ENCODE results near the gene FCF1. TPM values are rescaled to one million over a fixed set of nuclear protein-coding genes. Genes with fewer than 3 reads are reported as not detected.

The FCF1 gene
- polyA plus RNA-seq, 3 donors from 2014 or later = 25.9 to 34.2 (median 31.8) TPM

GRCh38 chr14:74705613-74706500, 7.1 kb upstream of the FCF1 start:
- DNase-seq = no peak
- peaks cover 54 to 73% of the 10 kb centered on the region in 2 donors for H3K4me1 Mint-ChIP-seq
- H3K27ac Mint-ChIP-seq = peak overlapping the region in 1 of 6 donors; percentile 15
- H3K27me3 Mint-ChIP-seq (ENCODE audit: low read depth in 3 of 3) = no peaks in the 10 kb centered on the region
- no peaks in the 10 kb centered on the region for H3K9me3 Mint-ChIP-seq
- no peak overlapping the region for H3K4me3 Mint-ChIP-seq
- peaks cover 3 to 6% (median 4%) of the 10 kb centered on the region in 3 donors for H3K36me3 Mint-ChIP-seq

- H3K4me1 Mint-ChIP-seq = peaks cover 56 to 69% of the 10 kb centered on the region in 2 donors
- H3K9me3 Mint-ChIP-seq = no peaks in the 10 kb centered on the region
- no peak for DNase-seq
- H3K27me3 Mint-ChIP-seq (ENCODE audit: low read depth in 3 of 3) = peaks cover 0 to 5% (median 3%) of the 10 kb centered on the region in 3 donors
- peak overlapping the region in 2 of 6 donors; percentile 47 to 63 for H3K27ac Mint-ChIP-seq
- peaks cover 0 to 3% (median 2%) of the 10 kb centered on the region in 3 donors for H3K36me3 Mint-ChIP-seq
- peak overlapping the region in 4 of 5 donors; percentile 24 to 49 (median 42) for H3K4me3 Mint-ChIP-seq
Observed at GRCh38 chr14:74710480-74710879, 2.5 kb upstream of the FCF1 start.

GRCh38 chr14:74711651-74712050, 1.3 kb upstream of the FCF1 start:
- H3K27ac Mint-ChIP-seq = peak overlapping the region in 5 of 6 donors; percentile 23 to 98 (median 52)
- peak overlapping the region; percentile 68 to 100 (median 95) for H3K4me3 Mint-ChIP-seq
- no peaks in the 10 kb centered on the region for H3K9me3 Mint-ChIP-seq
- peaks cover 53 to 62% of the 10 kb centered on the region in 2 donors for H3K4me1 Mint-ChIP-seq
- H3K36me3 Mint-ChIP-seq = peaks cover 4 to 12% (median 11%) of the 10 kb centered on the region in 3 donors
- peaks cover 0 to 5% (median 3%) of the 10 kb centered on the region in 3 donors for H3K27me3 Mint-ChIP-seq (ENCODE audit: low read depth in 3 of 3)
- DNase-seq = no peak

GRCh38 chr14:74713395-74713735, 421 bp downstream of the FCF1 start:
- Mint-ChIP-seq H3K9me3 (no peaks in the 10 kb centered on the region), H3K4me3 (peak overlapping the region; percentile 91 to 100 (median 95)), H3K27ac (peak overlapping the region; percentile 96 to 99 (median 98)), H3K4me1 (peaks cover 47 to 57% of the 10 kb centered on the region in 2 donors), H3K27me3 (ENCODE audit: low read depth in 3 of 3) (peaks cover 0 to 5% (median 3%) of the 10 kb centered on the region in 3 donors), H3K36me3 (peaks cover 7 to 18% (median 18%) of the 10 kb centered on the region in 3 donors)
- DNase-seq = no peak

- DNase-seq = no peak
- Mint-ChIP-seq H3K27me3 (ENCODE audit: low read depth in 3 of 3) (peaks cover 0 to 3% (median 0%) of the 10 kb centered on the region in 3 donors), H3K36me3 (peaks cover 21 to 37% (median 27%) of the 10 kb centered on the region in 3 donors), H3K27ac (no peak overlapping the region), H3K4me1 (peaks cover 3 to 4% of the 10 kb centered on the region in 2 donors), H3K9me3 (no peaks in the 10 kb centered on the region), H3K4me3 (no peak overlapping the region)
Observed at GRCh38 chr14:74720526-74720925, 7.6 kb downstream of the FCF1 start.

GRCh38 chr14:74723134-74723533, 10.2 kb downstream of the FCF1 start:
- H3K36me3 Mint-ChIP-seq = peaks cover 13 to 26% (median 21%) of the 10 kb centered on the region in 3 donors
- H3K4me3 Mint-ChIP-seq = no peak overlapping the region
- H3K27ac Mint-ChIP-seq = no peak overlapping the region
- no peak for DNase-seq
- H3K4me1 Mint-ChIP-seq = no peaks in the 10 kb centered on the region
- H3K9me3 Mint-ChIP-seq = no peaks in the 10 kb centered on the region
- H3K27me3 Mint-ChIP-seq (ENCODE audit: low read depth in 3 of 3) = peaks cover 0 to 3% (median 0%) of the 10 kb centered on the region in 3 donors

- Mint-ChIP-seq H3K27me3 (ENCODE audit: low read depth in 3 of 3) (no peaks in the 10 kb centered on the region), H3K4me3 (no peak overlapping the region), H3K36me3 (peaks cover 11 to 36% (median 11%) of the 10 kb centered on the region in 3 donors), H3K4me1 (no peaks in the 10 kb centered on the region), H3K9me3 (no peaks in the 10 kb centered on the region), H3K27ac (no peak overlapping the region)
- no peak for DNase-seq
Observed at GRCh38 chr14:74732387-74732786, 19.4 kb downstream of the FCF1 start.

GRCh38 chr14:74733221-74733620, 20.3 kb downstream of the FCF1 start:
- no peak overlapping the region for H3K4me3 Mint-ChIP-seq
- peaks cover 11 to 35% (median 11%) of the 10 kb centered on the region in 3 donors for H3K36me3 Mint-ChIP-seq

GRCh38 chr14:74735125-74735524, 22.2 kb downstream of the FCF1 start:
- peak overlapping the region in 1 of 6 donors; percentile 7 for H3K27ac Mint-ChIP-seq
- H3K27me3 Mint-ChIP-seq (ENCODE audit: low read depth in 3 of 3) = no peaks in the 10 kb centered on the region
- H3K36me3 Mint-ChIP-seq = peaks cover 11 to 36% (median 14%) of the 10 kb centered on the region in 3 donors
- DNase-seq = no peak
- H3K9me3 Mint-ChIP-seq = no peaks in the 10 kb centered on the region
- no peak overlapping the region for H3K4me3 Mint-ChIP-seq
- no peaks in the 10 kb centered on the region for H3K4me1 Mint-ChIP-seq

More at GRCh38 chr14:74733221-74733620, 20.3 kb downstream of the FCF1 start:
- no peaks in the 10 kb centered on the region for H3K27me3 Mint-ChIP-seq (ENCODE audit: low read depth in 3 of 3)
- no peak for DNase-seq
- H3K4me1 Mint-ChIP-seq = no peaks in the 10 kb centered on the region
- H3K27ac Mint-ChIP-seq = no peak overlapping the region
- H3K9me3 Mint-ChIP-seq = no peaks in the 10 kb centered on the region

- Mint-ChIP-seq H3K9me3 (no peaks in the 10 kb centered on the region), H3K4me1 (no peaks in the 10 kb centered on the region), H3K4me3 (no peak overlapping the region)
Observed at GRCh38 chr14:74737753-74738325, 24.9 kb downstream of the FCF1 start.

GRCh38 chr14:74739293-74740030, 26.5 kb downstream of the FCF1 start:
- Mint-ChIP-seq H3K27ac (no peak overlapping the region), H3K9me3 (no peaks in the 10 kb centered on the region), H3K27me3 (ENCODE audit: low read depth in 3 of 3) (no peaks in the 10 kb centered on the region), H3K4me1 (no peaks in the 10 kb centered on the region), H3K36me3 (peaks cover 7 to 24% (median 8%) of the 10 kb centered on the region in 3 donors), H3K4me3 (no peak overlapping the region)
- no peak for DNase-seq

More at GRCh38 chr14:74737753-74738325, 24.9 kb downstream of the FCF1 start:
- Mint-ChIP-seq H3K27me3 (ENCODE audit: low read depth in 3 of 3) (no peaks in the 10 kb centered on the region), H3K27ac (no peak overlapping the region), H3K36me3 (peaks cover 11 to 29% (median 14%) of the 10 kb centered on the region in 3 donors)
- no peak for DNase-seq

GRCh38 chr14:74747237-74747636, 34.3 kb downstream of the FCF1 start:
- Mint-ChIP-seq H3K36me3 (peaks cover 3 to 7% (median 4%) of the 10 kb centered on the region in 3 donors), H3K27ac (no peak overlapping the region), H3K4me3 (no peak overlapping the region), H3K4me1 (no peaks in the 10 kb centered on the region), H3K9me3 (peaks cover 0 to 7% (median 4%) of the 10 kb centered on the region in 6 donors), H3K27me3 (ENCODE audit: low read depth in 3 of 3) (peaks cover 0 to 2% (median 1%) of the 10 kb centered on the region in 3 donors)
- no peak for DNase-seq

GRCh38 chr14:74754157-74754556, 41.2 kb downstream of the FCF1 start:
- peaks cover 3 to 12% (median 4%) of the 10 kb centered on the region in 3 donors for H3K36me3 Mint-ChIP-seq
- no peak overlapping the region for H3K27ac Mint-ChIP-seq
- DNase-seq = no peak
- H3K4me3 Mint-ChIP-seq = no peak overlapping the region
- no peaks in the 10 kb centered on the region for H3K4me1 Mint-ChIP-seq
- H3K9me3 Mint-ChIP-seq = peaks cover 4 to 22% (median 13%) of the 10 kb centered on the region in 6 donors
- peaks cover 1 to 6% (median 3%) of the 10 kb centered on the region in 3 donors for H3K27me3 Mint-ChIP-seq (ENCODE audit: low read depth in 3 of 3)

Measured in immature natural killer cell (primary cell).